Thyroid gland (tissue), 4 donors: ENCODE results near the gene KIAA1671. TPM values are rescaled to one million over a fixed set of nuclear protein-coding genes. Genes with fewer than 3 reads are reported as not detected.
"Not testable (repeated sequence)": the region's sequence is repeated elsewhere in the genome, so short reads cannot be mapped to it uniquely, and the experiment has no call there.

Source experiments
- DNase-seq, 2 donors: peaks; one replicate each; pipeline ENCODE4 v3.0.0-alpha.2; 2019
- H3K27ac ChIP-seq, 3 donors: fragments of 200-600 bp; sonication (generic); 1 replicate in 2 of 3; 2 replicates in 1 of 3; pipeline ENCODE4 v1.5.1; 2016 to 2019; ENCODE audit warnings: mild to moderate bottlenecking in 1 of 3, moderate library complexity in 1 of 3
- H3K27me3 ChIP-seq: fragments of 200-600 bp; sonication (generic); one replicate; pipeline ENCODE4 v1.5.1; 2019
- H3K36me3 ChIP-seq, 2 donors: fragments of 200-600 bp; sonication (generic); one replicate each; pipeline ENCODE4 v1.5.1; 2016 to 2019
- H3K4me1 ChIP-seq, 2 donors: fragments of 200-600 bp; sonication (generic); one replicate each; pipeline ENCODE4 v1.5.1; 2017 to 2019
- H3K4me3 ChIP-seq, 3 donors: fragments of 200-600 bp; sonication (generic); replicated peaks in 1 of 3; 1 replicate in 2 of 3; 2 replicates in 1 of 3; pipeline ENCODE4 v1.5.1; 2016; ENCODE audit warnings: mild to moderate bottlenecking in 1 of 3
- H3K9me3 ChIP-seq: fragments of 200-600 bp; sonication (generic); one replicate; pipeline ENCODE4 v1.5.1; 2017
- POLR2A ChIP-seq, 2 donors: fragments of 450-650 bp; IDR thresholded peaks; one replicate each; pipeline ENCODE4 v1.6.1; 2017; ENCODE audit warnings: antibody characterized with exemption in 2 of 2, mild to moderate bottlenecking in 2 of 2, moderate library complexity in 1 of 2
- WGBS, 2 donors: methylation state at CpG; one replicate each; pipeline ENCODE4 v1.1.5; 2017; 5-methylcytosine and 5-hydroxymethylcytosine counted together
- intact Hi-C: fragments of 100-400 bp; cut with DNase I; formaldehyde crosslinking; loops from one replicate; pipeline ENCODE4 v1.15.1; 2023
- total RNA-seq, 4 donors: library from RNA; depleted of rRNA; stranded (reverse); fragments of >200 nt; gene quantifications; one replicate each; pipeline ENCODE4 v1.2.3, GENCODE V29; 2016
- TF ChIP-seq, protein P1 (sequence below), 6 experiments: fragments of 200-600 bp in 3 of 6; fragments of 450-650 bp in 3 of 6; sonication (generic) in 3 of 6; IDR thresholded peaks; one replicate each; pipeline ENCODE4 v1.5.1; 2016 to 2019; ENCODE audit warnings: antibody characterized with exemption in 6 of 6, mild to moderate bottlenecking in 2 of 6, inconsistent platforms in 1 of 6, moderate library complexity in 1 of 6

KIAA1671 gene
- total RNA-seq, 4 donors from 2014 or later: 63.2 to 111 (median 79.7) TPM

GRCh38 chr22:25221790-25222189 lies 269.3 kb downstream of the KIAA1671 start:
- H3K4me3 ChIP-seq: no peak overlapping the region
- no peaks in the 10 kb centered on the region for H3K4me1 ChIP-seq
- no peaks in the 10 kb centered on the region for H3K27me3 ChIP-seq
- H3K27ac ChIP-seq: no peak overlapping the region
- H3K36me3 ChIP-seq: no peaks in the 10 kb centered on the region
- no peak for DNase-seq
- H3K9me3 ChIP-seq: no peaks in the 10 kb centered on the region
- WGBS, 2 donors: 89 to 90% methylated on average over 8 of the region's 8 CpGs
- intact Hi-C loops: no loop called here
- TF ChIP-seq, protein P1, sequence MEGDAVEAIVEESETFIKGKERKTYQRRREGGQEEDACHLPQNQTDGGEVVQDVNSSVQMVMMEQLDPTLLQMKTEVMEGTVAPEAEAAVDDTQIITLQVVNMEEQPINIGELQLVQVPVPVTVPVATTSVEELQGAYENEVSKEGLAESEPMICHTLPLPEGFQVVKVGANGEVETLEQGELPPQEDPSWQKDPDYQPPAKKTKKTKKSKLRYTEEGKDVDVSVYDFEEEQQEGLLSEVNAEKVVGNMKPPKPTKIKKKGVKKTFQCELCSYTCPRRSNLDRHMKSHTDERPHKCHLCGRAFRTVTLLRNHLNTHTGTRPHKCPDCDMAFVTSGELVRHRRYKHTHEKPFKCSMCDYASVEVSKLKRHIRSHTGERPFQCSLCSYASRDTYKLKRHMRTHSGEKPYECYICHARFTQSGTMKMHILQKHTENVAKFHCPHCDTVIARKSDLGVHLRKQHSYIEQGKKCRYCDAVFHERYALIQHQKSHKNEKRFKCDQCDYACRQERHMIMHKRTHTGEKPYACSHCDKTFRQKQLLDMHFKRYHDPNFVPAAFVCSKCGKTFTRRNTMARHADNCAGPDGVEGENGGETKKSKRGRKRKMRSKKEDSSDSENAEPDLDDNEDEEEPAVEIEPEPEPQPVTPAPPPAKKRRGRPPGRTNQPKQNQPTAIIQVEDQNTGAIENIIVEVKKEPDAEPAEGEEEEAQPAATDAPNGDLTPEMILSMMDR (IDR thresholded peaks at IDR 0.05): no peak
- no peak for TF ChIP-seq POLR2A (IDR thresholded peaks at IDR 0.05)

- Histone ChIP-seq H3K4me1 (no peaks in the 10 kb centered on the region), H3K27me3 (no peaks in the 10 kb centered on the region), H3K4me3 (no peak overlapping the region), H3K9me3 (no peaks in the 10 kb centered on the region), H3K27ac (no peak overlapping the region), H3K36me3 (no peaks in the 10 kb centered on the region)
- TF ChIP-seq POLR2A (IDR thresholded peaks at IDR 0.05): no peak
- TF ChIP-seq, protein P1 (IDR thresholded peaks at IDR 0.05): no peak
- DNase-seq: no peak
- WGBS, 2 donors: 71 to 72% methylated on average over 12 of the region's 12 CpGs
- intact Hi-C loops: no loop called here
Observed at GRCh38 chr22:25223269-25223850, 270.8 kb downstream of the KIAA1671 start.

DNA sequence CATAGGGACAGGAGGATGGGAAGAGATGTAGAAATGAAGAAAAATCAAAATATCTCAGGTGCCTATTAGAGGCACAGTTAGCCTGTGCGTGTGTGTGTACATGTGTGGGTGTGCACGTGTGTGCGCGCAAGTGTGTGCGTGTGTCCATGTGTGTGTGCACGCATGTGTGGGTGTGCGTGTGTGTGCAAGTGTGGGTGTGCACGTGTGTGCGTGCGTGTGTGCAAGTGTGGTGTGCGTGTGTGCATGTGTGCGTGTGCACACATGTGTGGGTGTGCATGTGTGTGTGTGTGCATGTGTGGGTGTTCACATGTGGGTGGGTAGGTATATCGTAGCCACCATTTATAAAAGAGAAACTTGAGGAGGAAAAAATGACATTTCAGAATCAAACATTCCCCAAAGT lies 276.3 kb downstream of the KIAA1671 start:
- no peaks in the 10 kb centered on the region for H3K36me3 ChIP-seq
- no peak overlapping the region for H3K27ac ChIP-seq
- H3K9me3 ChIP-seq: no peaks in the 10 kb centered on the region
- DNase-seq: no peak
- TF ChIP-seq, protein P1 (IDR thresholded peaks at IDR 0.05): no peak
- no peak for TF ChIP-seq POLR2A (IDR thresholded peaks at IDR 0.05)
- no peak overlapping the region for H3K4me3 ChIP-seq
- 73 to 83% methylated on average over 13 of the region's 13 CpGs for WGBS, 2 donors
- H3K27me3 ChIP-seq: no peaks in the 10 kb centered on the region
- intact Hi-C loops: no loop called here
- H3K4me1 ChIP-seq: no peaks in the 10 kb centered on the region

DNA sequence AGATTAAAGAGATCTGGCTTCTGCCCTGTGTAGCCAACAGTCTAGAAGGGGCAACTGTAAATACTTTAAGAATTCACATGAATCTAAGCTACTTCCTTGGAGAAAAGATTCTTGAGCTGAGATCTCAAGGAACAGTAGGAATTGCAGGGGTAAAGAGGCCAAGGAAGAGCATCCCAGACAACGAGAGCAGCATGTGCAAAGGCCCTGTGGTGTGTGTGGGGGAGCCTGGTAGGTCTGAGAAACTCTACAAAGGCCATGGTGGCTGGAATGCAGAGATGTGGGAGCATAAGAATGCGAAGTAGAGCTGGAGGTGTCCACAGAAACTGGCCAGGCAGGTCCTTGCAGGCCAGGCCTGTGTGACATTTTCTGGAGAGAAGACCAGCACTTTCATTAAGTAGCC lies 278.2 kb downstream of the KIAA1671 start:
- DNase-seq, H3K36me3 ChIP-seq: not testable (repeated sequence)
- WGBS, 2 donors: 82 to 89% methylated on average over 2 of the region's 2 CpGs

GRCh38 chr22:25232301-25232700 lies 279.8 kb downstream of the KIAA1671 start:
- WGBS, 2 donors: 87 to 88% methylated on average over 5 of the region's 5 CpGs
- H3K27ac ChIP-seq: no peak overlapping the region
- peaks cover 0 to 6% of the 10 kb centered on the region in 2 donors for H3K4me1 ChIP-seq
- intact Hi-C loops: loop anchor here (10.0 kb wide), 1 partner anchor 542 kb away; no protein-coding TSS in a partner anchor
- no peaks in the 10 kb centered on the region for H3K27me3 ChIP-seq
- no peaks in the 10 kb centered on the region for H3K36me3 ChIP-seq
- no peaks in the 10 kb centered on the region for H3K9me3 ChIP-seq
- no peak overlapping the region for H3K4me3 ChIP-seq
- TF ChIP-seq POLR2A (IDR thresholded peaks at IDR 0.05): no peak
- TF ChIP-seq, protein P1 (IDR thresholded peaks at IDR 0.05): no peak
- DNase-seq: no peak

More for the DNA sequence above, 278.2 kb downstream of the KIAA1671 start:
- intact Hi-C loops: loop anchor here (10.0 kb wide), 1 partner anchor 544 kb away; no protein-coding TSS in a partner anchor
- not testable (repeated sequence) for H3K9me3 ChIP-seq, H3K4me3 ChIP-seq, H3K4me1 ChIP-seq, H3K27ac ChIP-seq, H3K27me3 ChIP-seq

- DNase-seq, H3K27me3 ChIP-seq, H3K36me3 ChIP-seq, H3K4me3 ChIP-seq, H3K9me3 ChIP-seq, H3K27ac ChIP-seq, H3K4me1 ChIP-seq: not testable (repeated sequence)
- intact Hi-C loops: loop anchor here (10.0 kb wide), 1 partner anchor 541 kb away; no protein-coding TSS in a partner anchor
Observed at GRCh38 chr22:25233706-25234105, 281.2 kb downstream of the KIAA1671 start.
